Measurements from ENCODE around the gene VSIG4.
A peak's percentile ranks its signal among the peaks of the same experiment; 100 is the strongest.
"Not testable (repeated sequence)": the region's sequence is repeated elsewhere in the genome, so short reads cannot be mapped to it uniquely, and the experiment has no call there.

VSIG4 gene

GRCh38 chrX:66007851-66008250, 32.0 kb downstream of the VSIG4 start:
- DNase-seq = no peak

- DNase-seq = no peak
Observed at GRCh38 chrX:66005830-66006449, 33.9 kb downstream of the VSIG4 start.

- no peak for DNase-seq
Observed at GRCh38 chrX:66004928-66005829, 34.7 kb downstream of the VSIG4 start.

- no peak for DNase-seq
Observed at GRCh38 chrX:66002824-66003680, 36.8 kb downstream of the VSIG4 start.

GRCh38 chrX:66001596-66001995, 38.3 kb downstream of the VSIG4 start:
- DNase-seq = no peak

GRCh38 chrX:66000628-66001272, 39.1 kb downstream of the VSIG4 start:
- no peak for DNase-seq

- DNase-seq = no peak
Observed at GRCh38 chrX:66000178-66000577, 39.7 kb downstream of the VSIG4 start.

- DNase-seq = no peak
Observed at GRCh38 chrX:65999563-66000148, 40.2 kb downstream of the VSIG4 start.

- no peak for DNase-seq
Observed at GRCh38 chrX:65999029-65999562, 40.8 kb downstream of the VSIG4 start.

- DNase-seq = no peak
Observed at GRCh38 chrX:65997978-65998717, 41.7 kb downstream of the VSIG4 start.

GRCh38 chrX:65994519-65995506, 45.1 kb downstream of the VSIG4 start:
- no peak for DNase-seq

- no peak for DNase-seq
Observed at GRCh38 chrX:65993915-65994460, 45.9 kb downstream of the VSIG4 start.

- DNase-seq = no peak
Observed at GRCh38 chrX:65993332-65993731, 46.5 kb downstream of the VSIG4 start.

GRCh38 chrX:65990702-65991101, 49.2 kb downstream of the VSIG4 start:
- DNase-seq = no peak

- DNase-seq = no peak
Observed at GRCh38 chrX:65987811-65988210, 52.1 kb downstream of the VSIG4 start.

- DNase-seq = peak; percentile 33
Observed at GRCh38 chrX:65985922-65986588, 53.8 kb downstream of the VSIG4 start.

- no peak for DNase-seq
Observed at GRCh38 chrX:65985211-65985610, 54.7 kb downstream of the VSIG4 start.

GRCh38 chrX:65977161-65977560, 62.7 kb downstream of the VSIG4 start:
- DNase-seq = not testable (repeated sequence)

GRCh38 chrX:65976161-65976560, 63.7 kb downstream of the VSIG4 start:
- DNase-seq = no peak

Measured in NCI-H1694 (cell line).